ENCODE measurements around the gene RXFP2. TPM values are rescaled to one million over a fixed set of nuclear protein-coding genes. Genes with fewer than 3 reads are reported as not detected.

The RXFP2 gene
- total and polyA plus RNA-seq, 9 of the 15 experiments (the other 6 are each of a cell fraction or from before 2014, with no cell fraction given), result not detected

DNA sequence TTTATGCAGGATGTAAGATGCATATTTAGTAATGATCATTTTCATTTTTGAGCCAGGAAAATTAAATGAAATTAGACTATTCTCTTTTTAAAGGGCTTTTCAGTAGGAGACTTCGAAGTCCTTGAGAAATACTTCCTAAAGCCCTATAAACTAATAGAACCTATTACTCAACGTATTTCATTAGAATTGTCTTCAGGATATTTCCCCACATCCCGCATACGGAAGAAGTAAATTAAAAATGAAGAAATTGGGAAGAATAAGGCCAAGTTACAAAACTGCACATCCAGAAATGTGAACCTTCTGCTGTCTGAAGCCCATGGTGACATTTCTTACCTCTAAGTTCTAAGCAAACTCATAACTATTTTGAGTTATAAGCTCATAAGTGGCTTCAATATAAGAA is 66.5 kb downstream of the RXFP2 start:
- H3K27me3 ChIP-seq (ENCODE audit: control insufficient read depth in 2 of 2, insufficient read depth in 2 of 2, low read length in 2 of 2), result no peaks in the 10 kb centered on the region
- no peaks in the 10 kb centered on the region for H3K4me1 ChIP-seq (replicated peaks in 1 of 2; ENCODE audit: control insufficient read depth in 2 of 2, insufficient read depth in 2 of 2, low read length in 2 of 2)
- intact Hi-C loops (cut with micrococcal nuclease), result no loop called here
- POLR2A ChIA-PET, result no interaction called here
- no peak for FAIRE-seq
- no peak for ATAC-seq
- DNase-seq (ENCODE audit: extremely low read depth in 1 of 4, low spot score in 3 of 4), result no peak
- no TSS peak for BruUV-seq (replicated peaks)
- CTCF ChIA-PET (ENCODE audit: low intra/inter-chr PET ratio), result no interaction called here
- H3K27ac ChIP-seq (ENCODE audit: extremely low read depth, low read depth, low read length), result no peak overlapping the region
- no peak overlapping the region for H3K4me3 ChIP-seq
- H3K36me3 ChIP-seq (ENCODE audit: control insufficient read depth, insufficient read depth, low read length), result no peaks in the 10 kb centered on the region
- H4K20me1 ChIP-seq (replicated peaks; ENCODE audit: control insufficient read depth, insufficient read depth, low read length), result no peaks in the 10 kb centered on the region
- no peak overlapping the region for H2AFZ ChIP-seq (ENCODE audit: low read depth, low read length)
- no peak overlapping the region for H3K9ac ChIP-seq (ENCODE audit: insufficient read depth in 1 of 2, low read depth in 2 of 2, low read length in 2 of 2)
- no peaks in the 10 kb centered on the region for H3K9me3 ChIP-seq (replicated peaks; ENCODE audit: control insufficient read depth, insufficient read depth, low read depth, low read length)
- WGBS (ENCODE audit: insufficient coverage, low coverage, missing lambda C conversion rate), result 0% methylated on average over 4 of the region's 4 CpGs
- TF ChIP-seq ETV1 (tag; conservative IDR thresholded peaks at IDR 0.05; ENCODE audit: low read depth) (no peak), MAFF (IDR thresholded peaks at IDR 0.05; ENCODE audit: low read length) (no peak), BRD9 (IDR thresholded peaks at IDR 0.05; ENCODE audit: low read depth, partially characterized antibody) (no peak), HMG20A (CRISPR knock-in tag; conservative IDR thresholded peaks at IDR 0.05) (no peak), ZC3H4 (CRISPR knock-in tag; IDR thresholded peaks at IDR 0.05; ENCODE audit: borderline replicate concordance) (no peak), TSHZ1 (CRISPR knock-in tag; IDR thresholded peaks at IDR 0.05) (no peak), POLR2H (tag; IDR thresholded peaks at IDR 0.05; ENCODE audit: low read depth) (no peak), ELF4 (CRISPR knock-in tag; IDR thresholded peaks at IDR 0.05) (no peak), ZNF436 (CRISPR knock-in tag; IDR thresholded peaks at IDR 0.05) (no peak), PRMT5 (CRISPR knock-in tag; IDR thresholded peaks at IDR 0.05) (no peak), ARNT (IDR thresholded peaks at IDR 0.05) (no peak)
- in situ Hi-C loops (cut with MboI), result no loop called here
- no peak overlapping the region for H3K4me2 ChIP-seq (ENCODE audit: insufficient read depth, low read length)
- no peaks in the 10 kb centered on the region for H3K9me1 ChIP-seq (ENCODE audit: control insufficient read depth, insufficient read depth, low read length)
- H3K79me2 ChIP-seq (ENCODE audit: control insufficient read depth, insufficient read depth, low read length), result no peaks in the 10 kb centered on the region

Data from K562 (cell line).